Stimulated activated CD4-positive, alpha-beta T cell treated with anti-CD3 and anti-CD28 coated beads, TNF-alpha, amount 100 ng/mL, for 4 hours (primary cell): ENCODE measurements around the gene ELAPOR1.
"Not testable (repeated sequence)": the region's sequence is repeated elsewhere in the genome, so short reads cannot be mapped to it uniquely, and the experiment has no call there.

Experiments
- DNase-seq, 3 experiments: peaks; one replicate each; pipeline ENCODE4 v3.0.0-alpha.2; 2020; ENCODE audit warnings: low read depth in 3 of 3

The ELAPOR1 gene

GRCh38 chr1:109135940-109136339, 22.0 kb downstream of the ELAPOR1 start:
- DNase-seq: no peak

- DNase-seq: no peak
Measured at GRCh38 chr1:109136766-109137165, 22.9 kb downstream of the ELAPOR1 start.

GRCh38 chr1:109137958-109138357, 24.0 kb downstream of the ELAPOR1 start:
- no peak for DNase-seq

GRCh38 chr1:109138358-109138757, 24.4 kb downstream of the ELAPOR1 start:
- no peak for DNase-seq

- DNase-seq: no peak
Measured at GRCh38 chr1:109140392-109140791, 26.5 kb downstream of the ELAPOR1 start.

- no peak for DNase-seq
Measured at GRCh38 chr1:109142260-109142659, 28.3 kb downstream of the ELAPOR1 start.

- DNase-seq: not testable (repeated sequence)
Measured at GRCh38 chr1:109142725-109143124, 28.8 kb downstream of the ELAPOR1 start.

- DNase-seq: no peak
Measured at GRCh38 chr1:109148987-109149561, 35.2 kb downstream of the ELAPOR1 start.

GRCh38 chr1:109149874-109150601, 36.1 kb downstream of the ELAPOR1 start:
- DNase-seq: no peak

GRCh38 chr1:109151146-109151990, 37.5 kb downstream of the ELAPOR1 start:
- DNase-seq: no peak

- DNase-seq: no peak
Measured at GRCh38 chr1:109152196-109152595, 38.3 kb downstream of the ELAPOR1 start.

- DNase-seq: no peak
Measured at GRCh38 chr1:109156916-109157385, 43.0 kb downstream of the ELAPOR1 start.

- DNase-seq: no peak
Measured at GRCh38 chr1:109158433-109158832, 44.5 kb downstream of the ELAPOR1 start.

- DNase-seq: no peak
Measured at GRCh38 chr1:109159326-109159725, 45.4 kb downstream of the ELAPOR1 start.

GRCh38 chr1:109160071-109160840, 46.3 kb downstream of the ELAPOR1 start:
- no peak for DNase-seq

GRCh38 chr1:109161858-109162606, 48.1 kb downstream of the ELAPOR1 start:
- DNase-seq: no peak

- DNase-seq: no peak
Measured at GRCh38 chr1:109162626-109163025, 48.7 kb downstream of the ELAPOR1 start.

- no peak for DNase-seq
Measured at GRCh38 chr1:109163551-109163950, 49.6 kb downstream of the ELAPOR1 start.
